ENCODE results near the gene SLC9A2.

DNA sequence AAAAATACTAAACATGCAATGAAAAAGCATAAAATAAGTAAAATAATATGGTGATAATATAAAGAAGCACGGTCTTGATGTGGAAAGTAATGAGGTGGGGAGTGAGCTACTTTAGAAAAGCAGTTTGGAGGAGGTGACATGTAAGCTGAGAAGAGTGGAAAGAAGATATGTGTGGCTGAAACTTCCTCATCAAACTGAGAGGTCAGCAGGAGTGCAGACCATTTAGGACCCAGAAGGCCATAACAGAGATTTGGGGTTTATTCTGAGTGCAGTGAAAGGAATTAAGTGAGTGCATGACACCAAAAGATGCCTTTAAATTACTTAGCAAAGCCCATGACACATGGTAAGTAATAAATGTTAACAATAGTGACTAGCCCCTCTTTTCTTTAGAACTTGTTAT is 118.1 kb downstream of the SLC9A2 start:
- TF ChIP-seq, protein P1, sequence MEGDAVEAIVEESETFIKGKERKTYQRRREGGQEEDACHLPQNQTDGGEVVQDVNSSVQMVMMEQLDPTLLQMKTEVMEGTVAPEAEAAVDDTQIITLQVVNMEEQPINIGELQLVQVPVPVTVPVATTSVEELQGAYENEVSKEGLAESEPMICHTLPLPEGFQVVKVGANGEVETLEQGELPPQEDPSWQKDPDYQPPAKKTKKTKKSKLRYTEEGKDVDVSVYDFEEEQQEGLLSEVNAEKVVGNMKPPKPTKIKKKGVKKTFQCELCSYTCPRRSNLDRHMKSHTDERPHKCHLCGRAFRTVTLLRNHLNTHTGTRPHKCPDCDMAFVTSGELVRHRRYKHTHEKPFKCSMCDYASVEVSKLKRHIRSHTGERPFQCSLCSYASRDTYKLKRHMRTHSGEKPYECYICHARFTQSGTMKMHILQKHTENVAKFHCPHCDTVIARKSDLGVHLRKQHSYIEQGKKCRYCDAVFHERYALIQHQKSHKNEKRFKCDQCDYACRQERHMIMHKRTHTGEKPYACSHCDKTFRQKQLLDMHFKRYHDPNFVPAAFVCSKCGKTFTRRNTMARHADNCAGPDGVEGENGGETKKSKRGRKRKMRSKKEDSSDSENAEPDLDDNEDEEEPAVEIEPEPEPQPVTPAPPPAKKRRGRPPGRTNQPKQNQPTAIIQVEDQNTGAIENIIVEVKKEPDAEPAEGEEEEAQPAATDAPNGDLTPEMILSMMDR (IDR thresholded peaks at IDR 0.05; ENCODE audit: insufficient read depth, low read depth, low read length), result no peak
- TF ChIP-seq EZH2 (IDR thresholded peaks at IDR 0.05; ENCODE audit: insufficient read depth, low read length), result no peak
